ENCODE results near the gene CD302. TPM values are rescaled to one million over a fixed set of nuclear protein-coding genes. Genes with fewer than 3 reads are reported as not detected.
"Not testable (repeated sequence)": the region's sequence is repeated elsewhere in the genome, so short reads cannot be mapped to it uniquely, and the experiment has no call there.

The CD302 gene
- total RNA-seq, 1 donor from 2014 or later, result 1.1 TPM

GRCh38 chr2:159725713-159726112 is 72.3 kb downstream of the CD302 start:
- no peak overlapping the region for H3K27ac Mint-ChIP-seq
- no peaks in the 10 kb centered on the region for H3K27me3 Mint-ChIP-seq (ENCODE audit: insufficient read depth, low read depth)
- H3K4me3 ChIP-seq, result no peak overlapping the region
- peaks cover 74% of the 10 kb centered on the region for H3K36me3 Mint-ChIP-seq
- H3K4me3 Mint-ChIP-seq, result no peak overlapping the region
- no peak overlapping the region for H3K4me2 ChIP-seq
- H3K9ac ChIP-seq, result no peak overlapping the region
- peaks cover 100% of the 10 kb centered on the region for H3K79me2 ChIP-seq (ENCODE audit: low read depth)
- peaks cover 26% of the 10 kb centered on the region for H3K36me3 ChIP-seq
- no peak overlapping the region for H3K27ac ChIP-seq
- peaks cover 12% of the 10 kb centered on the region for H3K9me3 ChIP-seq (ENCODE audit: low read depth)
- TF ChIP-seq EZH2 (IDR thresholded peaks at IDR 0.05), result no peak
- TF ChIP-seq, protein P1, sequence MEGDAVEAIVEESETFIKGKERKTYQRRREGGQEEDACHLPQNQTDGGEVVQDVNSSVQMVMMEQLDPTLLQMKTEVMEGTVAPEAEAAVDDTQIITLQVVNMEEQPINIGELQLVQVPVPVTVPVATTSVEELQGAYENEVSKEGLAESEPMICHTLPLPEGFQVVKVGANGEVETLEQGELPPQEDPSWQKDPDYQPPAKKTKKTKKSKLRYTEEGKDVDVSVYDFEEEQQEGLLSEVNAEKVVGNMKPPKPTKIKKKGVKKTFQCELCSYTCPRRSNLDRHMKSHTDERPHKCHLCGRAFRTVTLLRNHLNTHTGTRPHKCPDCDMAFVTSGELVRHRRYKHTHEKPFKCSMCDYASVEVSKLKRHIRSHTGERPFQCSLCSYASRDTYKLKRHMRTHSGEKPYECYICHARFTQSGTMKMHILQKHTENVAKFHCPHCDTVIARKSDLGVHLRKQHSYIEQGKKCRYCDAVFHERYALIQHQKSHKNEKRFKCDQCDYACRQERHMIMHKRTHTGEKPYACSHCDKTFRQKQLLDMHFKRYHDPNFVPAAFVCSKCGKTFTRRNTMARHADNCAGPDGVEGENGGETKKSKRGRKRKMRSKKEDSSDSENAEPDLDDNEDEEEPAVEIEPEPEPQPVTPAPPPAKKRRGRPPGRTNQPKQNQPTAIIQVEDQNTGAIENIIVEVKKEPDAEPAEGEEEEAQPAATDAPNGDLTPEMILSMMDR (IDR thresholded peaks at IDR 0.05), result no peak
- TF ChIP-seq EZH2phosphoT487 (IDR thresholded peaks at IDR 0.05), result no peak
- DNase-seq (ENCODE audit: low spot score), result no peak
- H3K4me1 Mint-ChIP-seq, result no peaks in the 10 kb centered on the region
- H3K9me3 Mint-ChIP-seq, result peaks cover 56% of the 10 kb centered on the region
- H3K27me3 ChIP-seq, result no peaks in the 10 kb centered on the region
- no peaks in the 10 kb centered on the region for H3F3A ChIP-seq (ENCODE audit: low read depth)
- H3K4me1 ChIP-seq, result no peaks in the 10 kb centered on the region
- peaks cover 79% of the 10 kb centered on the region for H4K20me1 ChIP-seq (ENCODE audit: low read depth)
- H2AFZ ChIP-seq (replicated peaks), result no peak overlapping the region

- Histone ChIP-seq H3K36me3 (peaks cover 21% of the 10 kb centered on the region), H3K79me2 (ENCODE audit: low read depth) (peaks cover 100% of the 10 kb centered on the region), H4K20me1 (ENCODE audit: low read depth) (peaks cover 79% of the 10 kb centered on the region), H3K9me3 (ENCODE audit: low read depth) (peaks cover 12% of the 10 kb centered on the region)
- H2AFZ ChIP-seq (replicated peaks); H3K4me1 Mint-ChIP-seq; H3K27me3 ChIP-seq; H3K4me1 ChIP-seq; H3K27me3 Mint-ChIP-seq (ENCODE audit: insufficient read depth, low read depth); H3K4me3 ChIP-seq; DNase-seq (ENCODE audit: low spot score); H3K4me2 ChIP-seq; H3K4me3 Mint-ChIP-seq; H3K9ac ChIP-seq; H3F3A ChIP-seq (ENCODE audit: low read depth); H3K27ac ChIP-seq; H3K27ac Mint-ChIP-seq: not testable (repeated sequence)
- peaks cover 62% of the 10 kb centered on the region for H3K9me3 Mint-ChIP-seq
- peaks cover 75% of the 10 kb centered on the region for H3K36me3 Mint-ChIP-seq
These were observed 73.0 kb downstream of the CD302 start for GRCh38 chr2:159724795-159725572.

DNA sequence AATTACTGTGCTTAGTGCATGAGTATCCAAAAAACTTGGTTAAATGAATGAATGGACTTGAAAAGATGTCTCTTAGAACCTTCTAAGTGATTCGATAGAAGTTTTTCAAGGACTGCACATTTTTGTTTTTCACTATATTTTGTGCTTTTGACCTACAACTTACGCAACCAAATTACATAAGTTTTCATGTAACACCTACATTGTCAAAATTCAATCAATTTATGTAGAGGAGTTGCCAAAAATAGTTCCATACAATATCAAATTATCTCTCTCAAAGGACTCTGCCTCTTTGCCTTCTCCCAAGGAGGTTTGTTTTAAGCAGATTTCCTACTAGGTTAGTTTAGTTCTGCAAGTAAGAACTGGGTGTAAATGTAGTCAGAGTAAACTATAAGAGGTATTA is 75.4 kb downstream of the CD302 start:
- H3K36me3 Mint-ChIP-seq, result peaks cover 81% of the 10 kb centered on the region

More for the DNA sequence above, 75.4 kb downstream of the CD302 start:
- peaks cover 13% of the 10 kb centered on the region for H3K36me3 ChIP-seq
- H3K27ac ChIP-seq, result no peak overlapping the region
- Mint-ChIP-seq H3K27me3 (ENCODE audit: insufficient read depth, low read depth) (no peaks in the 10 kb centered on the region), H3K4me3 (no peak overlapping the region), H3K9me3 (peaks cover 65% of the 10 kb centered on the region), H3K27ac (no peak overlapping the region), H3K4me1 (no peaks in the 10 kb centered on the region)
- no peak overlapping the region for H2AFZ ChIP-seq (replicated peaks)
- H3K4me1 ChIP-seq, result no peaks in the 10 kb centered on the region
- no peak overlapping the region for H3K4me3 ChIP-seq
- no peaks in the 10 kb centered on the region for H3F3A ChIP-seq (ENCODE audit: low read depth)
- no peak overlapping the region for H3K4me2 ChIP-seq
- peaks cover 12% of the 10 kb centered on the region for H3K9me3 ChIP-seq (ENCODE audit: low read depth)
- no peaks in the 10 kb centered on the region for H3K27me3 ChIP-seq
- no peak overlapping the region for H3K9ac ChIP-seq
- TF ChIP-seq EZH2phosphoT487 (IDR thresholded peaks at IDR 0.05) (no peak), EZH2 (IDR thresholded peaks at IDR 0.05) (no peak)
- TF ChIP-seq, protein P1 (IDR thresholded peaks at IDR 0.05), result no peak
- H3K79me2 ChIP-seq (ENCODE audit: low read depth), result peaks cover 100% of the 10 kb centered on the region
- peaks cover 79% of the 10 kb centered on the region for H4K20me1 ChIP-seq (ENCODE audit: low read depth)
- DNase-seq (ENCODE audit: low spot score), result no peak
